GM12875 (cell line): ENCODE results near the gene CNTLN.

Source experiments
- H3K4me3 ChIP-seq: one replicate; pipeline ENCODE4 v1.5.1; 2011; ENCODE audit warnings: low read depth, low read length, control low read depth
- CTCF ChIP-seq: IDR thresholded peaks from 2 replicates; pipeline ENCODE4 v1.5.1; 2011; ENCODE audit warnings: low read depth, mild to moderate bottlenecking, control low read depth, inconsistent platforms, low read length, moderate library complexity, borderline replicate concordance; ENCODE audit not compliant: insufficient read depth

Gene CNTLN

GRCh38 chr9:17315341-17315740, 180.5 kb downstream of the CNTLN start:
- no peak overlapping the region for H3K4me3 ChIP-seq

GRCh38 chr9:17318821-17319320, 184.0 kb downstream of the CNTLN start:
- H3K4me3 ChIP-seq, result no peak overlapping the region
- TF ChIP-seq CTCF, result no peak

More at GRCh38 chr9:17315341-17315740, 180.5 kb downstream of the CNTLN start:
- TF ChIP-seq CTCF, result no peak

- no peak for TF ChIP-seq CTCF
- no peak overlapping the region for H3K4me3 ChIP-seq
Measured at GRCh38 chr9:17319864-17320263, 185.0 kb downstream of the CNTLN start.

- no peak for TF ChIP-seq CTCF
- H3K4me3 ChIP-seq, result no peak overlapping the region
Measured at GRCh38 chr9:17322882-17323864, 188.3 kb downstream of the CNTLN start.

GRCh38 chr9:17328331-17328730, 193.5 kb downstream of the CNTLN start:
- TF ChIP-seq CTCF, result no peak

GRCh38 chr9:17330097-17330496, 195.3 kb downstream of the CNTLN start:
- H3K4me3 ChIP-seq, result no peak overlapping the region
- TF ChIP-seq CTCF, result no peak

More at GRCh38 chr9:17328331-17328730, 193.5 kb downstream of the CNTLN start:
- H3K4me3 ChIP-seq, result no peak overlapping the region
